ENCODE results near the gene MFSD1. TPM values are rescaled to one million over a fixed set of nuclear protein-coding genes. Genes with fewer than 3 reads are reported as not detected.

Gene MFSD1
- total RNA-seq, 1 donor from 2014 or later: 53.1 TPM

Other genes with a start within 250 kb of the MFSD1 start
- 9.9 TPM for gene MLF1, start 230.9 kb upstream of the MFSD1 start, total RNA-seq
- 33.5 TPM for gene GFM1, start 157.5 kb upstream of the MFSD1 start, total RNA-seq
- 17.0 TPM for gene LXN, start 129.4 kb upstream of the MFSD1 start, total RNA-seq
- gene RARRES1, start 69.6 kb upstream of the MFSD1 start, total RNA-seq: 6.3 TPM